ENCODE measurements around the gene UNC13A.

- TF ChIP-seq POLR2A (IDR thresholded peaks at IDR 0.05), result no peak
- TF ChIP-seq CTCF (IDR thresholded peaks at IDR 0.05), result no peak
These were observed 60.2 kb downstream of the UNC13A start for GRCh38 chr19:17627921-17628320.

Measured in tibial nerve (tissue), 3 donors.